Activated naive CD8-positive, alpha-beta T cell treated with anti-CD3 and anti-CD28 coated beads, Interleukin-2, amount 10 ng/mL, durations not matched to agents 7 days and 5 days (primary cell): ENCODE measurements around the gene INHBC. TPM values are rescaled to one million over a fixed set of nuclear protein-coding genes. Genes with fewer than 3 reads are reported as not detected.

Experiments
- ATAC-seq: fragments of 150-1000 bp; cut with Tn5 transposase; one replicate; pipeline ENCODE4 v1.10.0; 2021; ENCODE audit warnings: low read depth, moderate library complexity
- POLR2A ChIA-PET: fragments of 350-600 bp; sonication (Branson Sonifier 250); formaldehyde crosslinking; loops from one replicate; lab custom pipeline; 2021; ENCODE audit warnings: antibody characterized with exemption; lab: Charles Lee
- DNase-seq: peaks from one replicate; pipeline ENCODE4 v3.0.0; 2021
- H3K27ac Mint-ChIP-seq: one replicate; pipeline ENCODE4 v1.8.0; 2022; ENCODE audit warnings: mild to moderate bottlenecking, mixed read lengths
- H3K27me3 Mint-ChIP-seq: one replicate; pipeline ENCODE4 v1.8.0; 2022; ENCODE audit warnings: mild to moderate bottlenecking, moderate library complexity, mixed read lengths
- H3K36me3 Mint-ChIP-seq: one replicate; pipeline ENCODE4 v1.8.0; 2021; ENCODE audit warnings: mild to moderate bottlenecking, mixed read lengths
- H3K4me1 Mint-ChIP-seq: one replicate; pipeline ENCODE4 v1.8.0; 2021; ENCODE audit warnings: mixed read lengths
- H3K4me3 Mint-ChIP-seq: one replicate; pipeline ENCODE4 v1.8.0; 2022; ENCODE audit warnings: mild to moderate bottlenecking, moderate library complexity, mixed read lengths
- H3K9me3 Mint-ChIP-seq: one replicate; pipeline ENCODE4 v1.8.0; 2021; ENCODE audit warnings: mixed read lengths
- total RNA-seq, 2 experiments: library from RNA; stranded (reverse); gene quantifications; one replicate each; pipeline ENCODE4 v1.2.3, GENCODE V29; 2021

Gene INHBC
- total RNA-seq, 2 experiments from 2014 or later = 0.14 TPM; not detected in 1

DNA sequence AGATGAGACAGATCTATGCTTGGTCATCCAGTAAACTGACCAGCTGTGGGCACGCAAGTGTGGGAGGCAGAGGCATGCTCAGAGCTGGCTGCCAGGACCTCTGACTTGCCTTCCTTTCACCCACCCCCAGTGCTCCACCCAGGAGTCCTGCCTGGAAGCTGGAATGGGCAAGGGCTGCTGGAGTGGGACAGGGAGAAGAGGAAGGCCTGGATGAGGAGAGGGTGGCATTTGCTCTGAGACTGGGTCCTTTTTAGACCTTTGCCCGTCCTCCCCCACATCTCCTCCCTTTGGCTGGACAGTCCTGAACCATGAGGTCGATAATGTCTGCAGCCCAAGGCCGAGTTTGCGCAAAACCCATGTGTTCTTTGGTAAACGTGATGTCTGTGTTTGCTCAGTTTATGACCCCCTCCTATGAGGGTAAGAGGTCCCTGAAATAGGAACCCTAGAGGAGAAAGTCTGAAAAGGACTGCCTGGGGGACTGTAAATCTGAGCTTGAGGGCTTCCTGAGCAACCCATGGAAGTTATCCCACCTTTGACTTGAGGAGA, 16.7 kb downstream of the INHBC start:
- DNase-seq (no peak), ATAC-seq (no peak)
- POLR2A ChIA-PET = no interaction called here
- H3K4me3 Mint-ChIP-seq = no peak overlapping the region
- H3K27ac Mint-ChIP-seq = no peak overlapping the region
- H3K27me3 Mint-ChIP-seq = no peaks in the 10 kb centered on the region
- no peaks in the 10 kb centered on the region for H3K9me3 Mint-ChIP-seq
- no peaks in the 10 kb centered on the region for H3K36me3 Mint-ChIP-seq
- H3K4me1 Mint-ChIP-seq = peaks cover 12% of the 10 kb centered on the region

DNA sequence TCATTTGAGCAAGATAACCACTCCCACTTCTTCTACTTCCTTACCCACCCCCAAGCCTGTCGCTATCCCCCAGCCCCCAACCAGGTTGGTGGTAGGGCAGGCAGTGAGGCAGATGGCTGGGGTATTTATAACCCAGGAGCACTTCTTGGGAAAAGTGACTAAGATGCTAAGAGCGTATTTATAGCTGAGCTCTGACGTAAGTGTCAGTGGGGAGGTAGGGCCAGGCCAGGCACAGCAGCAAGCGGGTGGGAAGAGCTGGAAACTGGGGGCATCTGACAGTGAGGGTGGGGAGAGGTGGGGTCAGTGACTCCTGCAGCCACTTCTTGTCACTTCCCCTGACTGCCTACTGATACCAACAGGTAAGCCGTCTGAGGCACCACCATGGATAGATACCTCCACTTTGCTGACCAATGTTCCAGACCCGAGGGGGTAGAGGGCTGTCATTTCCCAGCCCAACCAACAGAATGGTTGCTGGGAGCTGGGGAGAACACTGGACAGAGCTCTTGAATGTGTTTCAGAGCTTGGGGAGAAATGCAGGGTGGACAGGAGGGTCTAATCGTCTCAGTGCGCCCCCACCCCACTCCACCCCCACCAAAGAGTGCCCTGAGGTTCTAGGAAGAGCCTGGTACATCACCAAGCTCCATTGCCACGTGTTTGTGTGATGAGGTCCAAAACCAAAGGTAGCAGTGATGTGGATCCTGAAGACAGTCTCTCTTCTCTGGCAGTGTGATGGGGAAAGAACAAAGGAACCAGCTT, 17.8 kb downstream of the INHBC start:
- no peaks in the 10 kb centered on the region for H3K27me3 Mint-ChIP-seq
- peaks cover 12% of the 10 kb centered on the region for H3K4me1 Mint-ChIP-seq
- no peak overlapping the region for H3K27ac Mint-ChIP-seq
- H3K9me3 Mint-ChIP-seq = no peaks in the 10 kb centered on the region
- H3K36me3 Mint-ChIP-seq = no peaks in the 10 kb centered on the region
- DNase-seq = no peak
- POLR2A ChIA-PET = interaction anchor here (1.2 to 1.7 kb wide), 3 partner anchors 9 to 22 kb away, joined by 4 to 8 read pairs (median 5); partner anchors contain the start of gene INHBC
- no peak for ATAC-seq
- H3K4me3 Mint-ChIP-seq = no peak overlapping the region

DNA sequence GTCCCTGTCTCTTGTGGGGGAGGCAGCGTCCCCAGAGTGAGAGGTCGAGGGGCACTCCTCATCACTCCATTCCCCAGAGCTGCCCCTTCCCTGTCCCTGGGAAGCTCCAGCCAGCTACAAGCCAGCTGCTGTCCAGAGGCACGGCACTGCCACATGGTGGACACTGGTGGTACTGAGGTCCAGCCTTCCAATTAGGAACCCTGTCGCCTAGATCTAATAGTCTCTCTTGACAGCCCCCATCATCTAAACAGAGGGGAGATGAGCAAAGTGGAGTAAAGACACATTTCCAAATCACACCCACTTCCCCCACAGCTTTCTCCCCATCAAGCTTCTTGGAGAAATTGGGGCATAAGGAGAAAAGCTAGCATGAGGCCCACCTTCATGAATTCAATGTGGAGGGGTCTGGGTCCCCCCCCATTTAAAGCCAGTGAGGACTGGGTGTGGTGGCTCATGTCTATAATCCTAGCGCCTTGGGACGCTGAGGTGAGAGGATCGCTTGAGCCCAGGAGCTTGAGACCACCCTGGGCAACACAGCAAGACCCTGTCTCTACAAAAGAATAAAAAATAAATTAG, 18.4 kb downstream of the INHBC start:
- Mint-ChIP-seq H3K27ac (peak overlapping the region; percentile 47), H3K4me1 (peaks cover 12% of the 10 kb centered on the region), H3K27me3 (no peaks in the 10 kb centered on the region), H3K4me3 (no peak overlapping the region), H3K36me3 (no peaks in the 10 kb centered on the region), H3K9me3 (no peaks in the 10 kb centered on the region)
- DNase-seq (peak; percentile 70), ATAC-seq (peak; percentile 38)
- POLR2A ChIA-PET = interaction anchor here (1.2 to 1.7 kb wide), 3 partner anchors 9 to 23 kb away, joined by 4 to 8 read pairs (median 5); partner anchors contain the start of gene INHBC

DNA sequence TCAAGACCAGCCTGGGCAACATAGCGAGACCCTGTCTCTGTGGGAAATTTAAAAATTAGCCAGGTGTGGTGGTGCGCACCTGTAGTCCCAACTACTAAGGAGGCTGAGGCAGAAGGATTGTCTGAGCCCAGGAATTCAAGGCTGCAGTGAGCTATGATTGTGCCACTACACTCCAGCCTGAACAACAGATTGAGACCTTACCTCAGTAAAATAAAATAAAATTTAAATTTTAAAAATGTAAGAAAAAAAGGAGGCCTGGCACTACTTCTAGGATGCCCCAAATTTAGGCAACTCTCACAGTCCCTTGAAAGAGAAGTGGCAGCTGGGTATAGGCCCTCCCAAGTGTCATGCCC, 19.6 kb downstream of the INHBC start:
- POLR2A ChIA-PET = no interaction called here
- DNase-seq (no peak), ATAC-seq (no peak)
- H3K27ac Mint-ChIP-seq = no peak overlapping the region
- no peaks in the 10 kb centered on the region for H3K36me3 Mint-ChIP-seq
- H3K9me3 Mint-ChIP-seq = no peaks in the 10 kb centered on the region
- peaks cover 16% of the 10 kb centered on the region for H3K4me1 Mint-ChIP-seq
- no peaks in the 10 kb centered on the region for H3K27me3 Mint-ChIP-seq
- H3K4me3 Mint-ChIP-seq = no peak overlapping the region

DNA sequence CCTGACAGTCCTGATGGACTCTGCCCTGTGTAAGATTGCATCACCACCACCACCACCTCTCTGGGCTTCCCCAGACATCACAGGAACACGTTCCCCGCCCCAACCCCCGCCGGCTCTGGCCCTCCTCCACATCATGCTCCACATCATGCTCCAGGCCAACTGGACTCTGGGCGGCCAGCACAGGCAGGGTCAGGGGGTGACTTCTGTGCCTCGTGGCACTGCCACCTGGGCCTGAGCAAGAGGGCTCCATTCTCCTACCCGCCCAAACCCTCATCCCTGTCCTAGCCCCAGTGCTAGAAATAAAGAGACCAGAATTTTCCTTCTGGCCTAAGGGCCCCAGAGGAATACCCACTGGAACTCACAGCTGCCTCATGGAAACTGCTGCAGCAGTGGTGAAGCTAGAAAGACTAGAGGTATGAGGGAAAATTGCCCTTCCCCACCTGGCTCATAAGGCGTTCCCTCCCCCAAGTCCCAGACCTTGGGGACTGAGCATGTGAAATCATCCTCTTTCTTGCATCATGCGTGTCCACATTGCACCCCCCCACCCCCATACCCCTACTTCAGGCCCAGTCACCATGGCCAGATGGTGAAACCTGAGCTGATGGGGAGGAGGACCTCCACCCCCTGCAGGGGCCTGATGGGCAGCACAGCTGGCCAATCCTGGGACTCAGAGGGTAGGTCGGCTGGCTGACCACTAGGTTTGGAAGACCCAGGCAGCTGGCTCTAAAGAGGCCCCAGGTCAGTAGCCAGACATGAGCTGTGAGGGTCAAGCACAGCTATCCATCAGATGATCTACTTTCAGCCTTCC, 20.2 kb downstream of the INHBC start, which contains the start of gene INHBE:
Gene INHBE, plus strand, starts transcription at position 742 of the 808 bp plus-strand sequence. CDS start 230 bp downstream, outside the sequence.
- H3K4me1 Mint-ChIP-seq = peaks cover 19% of the 10 kb centered on the region
- H3K36me3 Mint-ChIP-seq = no peaks in the 10 kb centered on the region
- H3K27ac Mint-ChIP-seq = peak within 1 kb of the TSS; percentile 76
- peaks cover 1% of the 10 kb centered on the region for H3K27me3 Mint-ChIP-seq
- POLR2A ChIA-PET = interaction anchor here (1.1 kb wide), 1 partner anchor 65 kb away, joined by 3 read pairs; the partner anchor contains the start of gene DDIT3
- DNase-seq (no peak), ATAC-seq (no peak)
- H3K4me3 Mint-ChIP-seq = peak within 1 kb of the TSS; percentile 79
- no peaks in the 10 kb centered on the region for H3K9me3 Mint-ChIP-seq

DNA sequence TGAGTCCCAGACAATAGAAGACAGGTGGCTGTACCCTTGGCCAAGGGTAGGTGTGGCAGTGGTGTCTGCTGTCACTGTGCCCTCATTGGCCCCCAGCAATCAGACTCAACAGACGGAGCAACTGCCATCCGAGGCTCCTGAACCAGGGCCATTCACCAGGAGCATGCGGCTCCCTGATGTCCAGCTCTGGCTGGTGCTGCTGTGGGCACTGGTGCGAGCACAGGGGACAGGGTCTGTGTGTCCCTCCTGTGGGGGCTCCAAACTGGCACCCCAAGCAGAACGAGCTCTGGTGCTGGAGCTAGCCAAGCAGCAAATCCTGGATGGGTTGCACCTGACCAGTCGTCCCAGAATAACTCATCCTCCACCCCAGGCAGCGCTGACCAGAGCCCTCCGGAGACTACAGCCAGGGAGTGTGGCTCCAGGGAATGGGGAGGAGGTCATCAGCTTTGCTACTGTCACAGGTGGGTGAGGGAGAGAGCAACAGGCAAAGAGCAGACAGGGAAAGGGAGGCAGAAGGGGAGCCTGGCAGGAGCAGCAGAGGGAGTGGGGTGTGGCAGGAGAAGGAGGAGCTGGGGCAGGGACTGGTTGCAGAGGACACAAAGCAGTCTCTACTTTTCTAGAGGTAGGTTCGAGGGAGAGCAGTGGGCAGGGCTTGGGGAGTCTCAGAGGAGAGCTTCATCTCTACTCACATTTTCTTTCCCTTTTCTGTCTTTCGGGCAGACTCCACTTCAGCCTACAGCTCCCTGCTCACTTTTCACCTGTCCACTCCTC, 21.0 kb downstream of the INHBC start:
- Mint-ChIP-seq H3K4me1 (peaks cover 20% of the 10 kb centered on the region), H3K9me3 (no peaks in the 10 kb centered on the region), H3K27ac (peak overlapping the region; percentile 76), H3K27me3 (peaks cover 6% of the 10 kb centered on the region), H3K4me3 (peak overlapping the region; percentile 79), H3K36me3 (no peaks in the 10 kb centered on the region)
- no peak for ATAC-seq
- POLR2A ChIA-PET = interaction anchor here (1.1 kb wide), 1 partner anchor 65 kb away, joined by 3 read pairs; the partner anchor contains the start of gene DDIT3
- no peak for DNase-seq

DNA sequence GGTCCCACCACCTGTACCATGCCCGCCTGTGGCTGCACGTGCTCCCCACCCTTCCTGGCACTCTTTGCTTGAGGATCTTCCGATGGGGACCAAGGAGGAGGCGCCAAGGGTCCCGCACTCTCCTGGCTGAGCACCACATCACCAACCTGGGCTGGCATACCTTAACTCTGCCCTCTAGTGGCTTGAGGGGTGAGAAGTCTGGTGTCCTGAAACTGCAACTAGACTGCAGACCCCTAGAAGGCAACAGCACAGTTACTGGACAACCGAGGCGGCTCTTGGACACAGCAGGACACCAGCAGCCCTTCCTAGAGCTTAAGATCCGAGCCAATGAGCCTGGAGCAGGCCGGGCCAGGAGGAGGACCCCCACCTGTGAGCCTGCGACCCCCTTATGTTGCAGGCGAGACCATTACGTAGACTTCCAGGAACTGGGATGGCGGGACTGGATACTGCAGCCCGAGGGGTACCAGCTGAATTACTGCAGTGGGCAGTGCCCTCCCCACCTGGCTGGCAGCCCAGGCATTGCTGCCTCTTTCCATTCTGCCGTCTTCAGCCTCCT, 21.6 kb downstream of the INHBC start:
- no peaks in the 10 kb centered on the region for H3K9me3 Mint-ChIP-seq
- H3K27me3 Mint-ChIP-seq = peaks cover 9% of the 10 kb centered on the region
- no peaks in the 10 kb centered on the region for H3K36me3 Mint-ChIP-seq
- ATAC-seq (peak; percentile 27), DNase-seq (peak; percentile 52)
- H3K4me3 Mint-ChIP-seq = peak overlapping the region; percentile 79
- H3K4me1 Mint-ChIP-seq = peaks cover 22% of the 10 kb centered on the region
- POLR2A ChIA-PET = no interaction called here
- peak overlapping the region; percentile 76 for H3K27ac Mint-ChIP-seq

DNA sequence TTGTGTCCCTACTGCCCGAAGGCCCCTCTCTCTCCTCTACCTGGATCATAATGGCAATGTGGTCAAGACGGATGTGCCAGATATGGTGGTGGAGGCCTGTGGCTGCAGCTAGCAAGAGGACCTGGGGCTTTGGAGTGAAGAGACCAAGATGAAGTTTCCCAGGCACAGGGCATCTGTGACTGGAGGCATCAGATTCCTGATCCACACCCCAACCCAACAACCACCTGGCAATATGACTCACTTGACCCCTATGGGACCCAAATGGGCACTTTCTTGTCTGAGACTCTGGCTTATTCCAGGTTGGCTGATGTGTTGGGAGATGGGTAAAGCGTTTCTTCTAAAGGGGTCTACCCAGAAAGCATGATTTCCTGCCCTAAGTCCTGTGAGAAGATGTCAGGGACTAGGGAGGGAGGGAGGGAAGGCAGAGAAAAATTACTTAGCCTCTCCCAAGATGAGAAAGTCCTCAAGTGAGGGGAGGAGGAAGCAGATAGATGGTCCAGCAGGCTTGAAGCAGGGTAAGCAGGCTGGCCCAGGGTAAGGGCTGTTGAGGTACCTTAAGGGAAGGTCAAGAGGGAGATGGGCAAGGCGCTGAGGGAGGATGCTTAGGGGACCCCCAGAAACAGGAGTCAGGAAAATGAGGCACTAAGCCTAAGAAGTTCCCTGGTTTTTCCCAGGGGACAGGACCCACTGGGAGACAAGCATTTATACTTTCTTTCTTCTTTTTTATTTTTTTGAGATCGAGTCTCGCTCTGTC, 22.3 kb downstream of the INHBC start:
- H3K27ac Mint-ChIP-seq = peak overlapping the region; percentile 38

DNA sequence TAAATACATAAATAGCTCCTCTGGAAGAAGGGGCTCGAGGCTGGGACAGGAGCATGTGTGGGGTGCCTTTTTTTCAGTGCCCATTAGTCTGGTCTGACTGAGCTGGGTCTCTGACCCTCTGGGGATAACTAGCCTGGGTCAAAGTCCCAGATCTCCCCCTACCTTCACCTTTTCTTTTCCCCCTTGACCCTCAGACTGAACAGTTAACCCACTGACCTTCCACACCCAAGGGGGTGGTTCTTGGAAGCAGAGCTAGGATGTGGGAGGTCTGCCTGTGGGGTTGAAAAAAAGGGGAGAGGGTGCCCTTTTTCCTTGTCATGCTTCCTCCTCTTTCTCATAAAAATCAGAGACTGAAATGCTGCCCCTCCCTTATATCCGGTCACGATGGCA, 24.1 kb downstream of the INHBC start:
- POLR2A ChIA-PET = interaction anchor here (0.7 to 9.9 kb wide), 17 partner anchors 18 to 286 kb away, joined by 3 to 119 read pairs (median 3); partner anchors contain the start of genes ARHGAP9, ARHGEF25, DDIT3 and INHBC
- peak overlapping the region; percentile 92 for H3K4me3 Mint-ChIP-seq
- H3K27ac Mint-ChIP-seq = peak overlapping the region; percentile 95
- ATAC-seq = no peak
- peaks cover 32% of the 10 kb centered on the region for H3K4me1 Mint-ChIP-seq
- DNase-seq = no peak
- H3K9me3 Mint-ChIP-seq = no peaks in the 10 kb centered on the region
- H3K27me3 Mint-ChIP-seq = peaks cover 11% of the 10 kb centered on the region
- no peaks in the 10 kb centered on the region for H3K36me3 Mint-ChIP-seq

More for the DNA sequence above, 22.3 kb downstream of the INHBC start:
- no peak for DNase-seq
- no peaks in the 10 kb centered on the region for H3K36me3 Mint-ChIP-seq
- POLR2A ChIA-PET = no interaction called here
- ATAC-seq = no peak
- H3K4me3 Mint-ChIP-seq = no peak overlapping the region
- peaks cover 23% of the 10 kb centered on the region for H3K4me1 Mint-ChIP-seq
- H3K9me3 Mint-ChIP-seq = no peaks in the 10 kb centered on the region
- H3K27me3 Mint-ChIP-seq = peaks cover 11% of the 10 kb centered on the region

DNA sequence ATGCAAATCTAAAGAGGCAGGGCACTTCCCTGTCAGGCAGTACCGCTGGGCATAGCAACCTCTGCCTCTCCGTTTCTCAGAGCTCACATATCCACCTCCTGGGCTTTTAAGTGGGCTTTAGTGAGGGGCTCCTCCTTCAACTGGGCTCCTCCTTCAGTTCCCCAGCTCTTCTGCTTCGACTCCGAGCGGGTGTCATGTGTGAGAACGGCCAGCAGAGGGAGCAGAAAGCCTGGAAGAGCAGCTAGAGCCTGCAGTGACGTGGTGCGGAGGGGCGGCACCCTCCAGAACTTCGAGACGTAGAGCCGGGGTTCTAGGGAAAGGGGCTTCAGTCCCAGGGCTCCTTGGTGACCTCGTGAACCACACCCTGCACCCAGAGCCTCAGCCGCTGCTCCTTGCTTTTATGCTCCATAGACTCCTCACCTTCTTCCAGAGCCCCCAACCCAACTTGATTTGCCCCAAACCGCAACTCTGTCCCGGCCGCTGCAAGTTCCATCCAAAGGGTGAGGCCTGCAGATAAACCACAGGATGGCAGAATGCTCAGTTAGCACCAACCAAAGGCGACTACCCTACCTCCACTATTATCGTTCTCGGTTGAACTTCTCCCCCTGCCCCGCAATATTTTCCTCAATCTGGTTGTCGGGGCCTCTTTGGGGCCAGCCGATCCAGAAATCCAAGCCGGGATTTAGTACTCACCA, 24.6 kb downstream of the INHBC start:
- Mint-ChIP-seq H3K9me3 (no peaks in the 10 kb centered on the region), H3K4me3 (peak overlapping the region; percentile 92), H3K27ac (peak overlapping the region; percentile 95), H3K36me3 (no peaks in the 10 kb centered on the region), H3K27me3 (peaks cover 11% of the 10 kb centered on the region), H3K4me1 (peaks cover 36% of the 10 kb centered on the region)
- ATAC-seq (peak; percentile 79), DNase-seq (peak; percentile 92)
- POLR2A ChIA-PET = interaction anchor here (0.7 to 9.9 kb wide), 17 partner anchors 18 to 285 kb away, joined by 3 to 119 read pairs (median 3); partner anchors contain the start of genes ARHGAP9, ARHGEF25, DDIT3 and INHBC
